Measurements from ENCODE around the gene ZNF200.
A peak's percentile ranks its signal among the peaks of the same experiment; 100 is the strongest.

The ZNF200 gene

GRCh38 chr16:3174618-3175148, 60.3 kb downstream of the ZNF200 start:
- DNase-seq: no peak

- DNase-seq: peak; percentile 72 to 75
Measured at GRCh38 chr16:3173892-3174617, 60.9 kb downstream of the ZNF200 start.

Data from NCI-H1930 (cell line).